ENCODE measurements around the gene PVRIG. TPM values are rescaled to one million over a fixed set of nuclear protein-coding genes. Genes with fewer than 3 reads are reported as not detected.
"Not testable (repeated sequence)": the region's sequence is repeated elsewhere in the genome, so short reads cannot be mapped to it uniquely, and the experiment has no call there.

The PVRIG gene
- total and polyA plus RNA-seq, 2 donors (not counting 1 experiment from before 2014, with no cell fraction given) = 16.2 to 51.2 TPM

GRCh38 chr7:100183090-100183489, 36.7 kb upstream of the PVRIG start:
- POLR2A ChIA-PET; H3K4me1 Mint-ChIP-seq; H2AFZ ChIP-seq (ENCODE audit: insufficient read depth, low read depth, low read length, poor library complexity, severe bottlenecking); H3K9ac ChIP-seq (ENCODE audit: low read length); H3K9me3 Mint-ChIP-seq (ENCODE audit: insufficient read depth); H3K27me3 Mint-ChIP-seq; H3K27ac ChIP-seq (ENCODE audit: low read length in 2 of 2); H3K27ac Mint-ChIP-seq; H3K4me1 ChIP-seq (ENCODE audit: control insufficient read depth in 2 of 2, insufficient read depth in 2 of 2, low read length in 2 of 2); H3K79me2 ChIP-seq (ENCODE audit: control insufficient read depth, insufficient read depth, low read length); H3K4me2 ChIP-seq (replicated peaks; ENCODE audit: low read depth, low read length, poor library complexity, severe bottlenecking); H3K4me3 Mint-ChIP-seq; DNase-seq; H3K4me3 ChIP-seq (ENCODE audit: control extremely low read depth in 1 of 5, extremely low read depth in 1 of 5, insufficient read depth in 1 of 5, low read depth in 2 of 5, low read length in 4 of 5); H4K20me1 ChIP-seq (ENCODE audit: control insufficient read depth, insufficient read depth, low read length, poor library complexity, severe bottlenecking); H3K36me3 ChIP-seq (replicated peaks in 1 of 2; ENCODE audit: control extremely low read depth in 1 of 2, control insufficient read depth in 1 of 2, extremely low read depth in 1 of 2, insufficient read depth in 2 of 2, low read length in 1 of 2); H3K27me3 ChIP-seq (replicated peaks in 1 of 4; ENCODE audit: control extremely low read depth in 1 of 4, control insufficient read depth in 3 of 4, insufficient read depth in 4 of 4, low read length in 3 of 4); intact Hi-C loops (cut with micrococcal nuclease); ATAC-seq (ENCODE audit: low read depth): not testable (repeated sequence)
- CTCF ChIA-PET = interaction anchor here (1.1 to 1.2 kb wide), 2 partner anchors 50 to 225 kb away, joined by 3 to 4 read pairs; no protein-coding TSS in a partner anchor
- 87% methylated on average over 5 of the region's 6 CpGs for WGBS (ENCODE audit: insufficient coverage)
- H3K9me3 ChIP-seq (ENCODE audit: control extremely low read depth in 1 of 3, control insufficient read depth in 2 of 3, insufficient read depth in 1 of 3, low read length in 2 of 3) = peaks cover 0 to 11% (median under 1%) of the 10 kb centered on the region in 3 donors

- Histone ChIP-seq H2AFZ (ENCODE audit: insufficient read depth, low read depth, low read length, poor library complexity, severe bottlenecking) (no peak overlapping the region), H3K4me2 (replicated peaks; ENCODE audit: low read depth, low read length, poor library complexity, severe bottlenecking) (no peak overlapping the region), H4K20me1 (ENCODE audit: control insufficient read depth, insufficient read depth, low read length, poor library complexity, severe bottlenecking) (no peaks in the 10 kb centered on the region), H3K9ac (ENCODE audit: low read length) (no peak overlapping the region), H3K9me3 (ENCODE audit: control extremely low read depth in 1 of 3, control insufficient read depth in 2 of 3, insufficient read depth in 1 of 3, low read length in 2 of 3) (peaks cover 0 to 2% (median 0%) of the 10 kb centered on the region in 3 donors), H3K27ac (ENCODE audit: low read length in 2 of 2) (no peak overlapping the region), H3K4me3 (ENCODE audit: control extremely low read depth in 1 of 5, extremely low read depth in 1 of 5, insufficient read depth in 1 of 5, low read depth in 2 of 5, low read length in 4 of 5) (no peak overlapping the region), H3K36me3 (replicated peaks in 1 of 2; ENCODE audit: control extremely low read depth in 1 of 2, control insufficient read depth in 1 of 2, extremely low read depth in 1 of 2, insufficient read depth in 2 of 2, low read length in 1 of 2) (no peaks in the 10 kb centered on the region), H3K27me3 (replicated peaks in 1 of 4; ENCODE audit: control extremely low read depth in 1 of 4, control insufficient read depth in 3 of 4, insufficient read depth in 4 of 4, low read length in 3 of 4) (no peaks in the 10 kb centered on the region), H3K4me1 (ENCODE audit: control insufficient read depth in 2 of 2, insufficient read depth in 2 of 2, low read length in 2 of 2) (peaks cover 12 to 14% of the 10 kb centered on the region in 2 donors), H3K79me2 (ENCODE audit: control insufficient read depth, insufficient read depth, low read length) (no peaks in the 10 kb centered on the region)
- H3K4me3 Mint-ChIP-seq = no peak overlapping the region
- ATAC-seq (ENCODE audit: low read depth) (no peak), DNase-seq (no peak)
- ChIA-PET POLR2A (no interaction called here), CTCF (interaction anchor here (1.0 to 2.5 kb wide), 3 partner anchors 25 to 53 kb away, joined by 3 to 8 read pairs (median 4); no protein-coding TSS in a partner anchor)
- intact Hi-C loops (cut with micrococcal nuclease) = no loop called here
- no peak overlapping the region for H3K27ac Mint-ChIP-seq
- 100% methylated on average over 1 of the region's 2 CpGs for WGBS (ENCODE audit: insufficient coverage)
- peaks cover 17% of the 10 kb centered on the region for H3K4me1 Mint-ChIP-seq
- TF ChIP-seq CTCF (IDR thresholded peaks at IDR 0.05) = no peak
- no peak for TF ChIP-seq EZH2 (IDR thresholded peaks at IDR 0.05; ENCODE audit: borderline replicate concordance, insufficient read depth, low read depth, low read length, poor library complexity, severe bottlenecking)
- no peaks in the 10 kb centered on the region for H3K9me3 Mint-ChIP-seq (ENCODE audit: insufficient read depth)
- no peaks in the 10 kb centered on the region for H3K27me3 Mint-ChIP-seq
Observed at GRCh38 chr7:100185726-100186125, 34.0 kb upstream of the PVRIG start.
